Measurements from ENCODE around the gene LACRT.

DNA sequence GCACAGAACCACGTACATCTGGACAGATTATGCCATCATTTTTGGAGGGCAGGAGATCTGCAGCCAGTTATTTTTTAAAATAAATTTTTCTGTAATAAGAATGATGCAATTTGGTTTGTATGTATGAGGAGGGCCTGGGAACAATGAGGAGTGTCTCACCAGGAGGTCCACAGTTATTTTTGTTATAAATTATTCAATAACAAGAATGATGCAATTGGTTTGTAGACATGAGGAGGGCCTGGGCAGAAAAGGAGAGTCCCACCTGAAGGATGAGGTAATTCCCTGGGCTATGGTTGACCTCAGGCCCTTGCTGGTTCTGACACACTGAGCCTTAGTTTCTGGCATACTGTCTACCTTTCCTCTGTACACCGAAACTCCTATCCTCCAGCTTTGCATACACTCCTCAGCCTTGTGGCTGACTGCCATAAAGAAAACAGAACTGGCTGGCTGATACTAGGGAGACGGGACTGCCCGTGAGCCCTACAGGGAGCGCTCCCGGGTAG is 22.5 kb upstream of the LACRT start:
- TF ChIP-seq, protein P1, sequence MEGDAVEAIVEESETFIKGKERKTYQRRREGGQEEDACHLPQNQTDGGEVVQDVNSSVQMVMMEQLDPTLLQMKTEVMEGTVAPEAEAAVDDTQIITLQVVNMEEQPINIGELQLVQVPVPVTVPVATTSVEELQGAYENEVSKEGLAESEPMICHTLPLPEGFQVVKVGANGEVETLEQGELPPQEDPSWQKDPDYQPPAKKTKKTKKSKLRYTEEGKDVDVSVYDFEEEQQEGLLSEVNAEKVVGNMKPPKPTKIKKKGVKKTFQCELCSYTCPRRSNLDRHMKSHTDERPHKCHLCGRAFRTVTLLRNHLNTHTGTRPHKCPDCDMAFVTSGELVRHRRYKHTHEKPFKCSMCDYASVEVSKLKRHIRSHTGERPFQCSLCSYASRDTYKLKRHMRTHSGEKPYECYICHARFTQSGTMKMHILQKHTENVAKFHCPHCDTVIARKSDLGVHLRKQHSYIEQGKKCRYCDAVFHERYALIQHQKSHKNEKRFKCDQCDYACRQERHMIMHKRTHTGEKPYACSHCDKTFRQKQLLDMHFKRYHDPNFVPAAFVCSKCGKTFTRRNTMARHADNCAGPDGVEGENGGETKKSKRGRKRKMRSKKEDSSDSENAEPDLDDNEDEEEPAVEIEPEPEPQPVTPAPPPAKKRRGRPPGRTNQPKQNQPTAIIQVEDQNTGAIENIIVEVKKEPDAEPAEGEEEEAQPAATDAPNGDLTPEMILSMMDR (optimal IDR thresholded peaks at IDR 0.05 in 1 of 3, IDR thresholded peaks at IDR 0.05 in 1 of 3, conservative IDR thresholded peaks at IDR 0.05 in 1 of 3; ENCODE audit: extremely low read depth in 1 of 3, insufficient read depth in 2 of 3, low read length in 3 of 3), result no peak
- no peak for TF ChIP-seq EZH2 (IDR thresholded peaks at IDR 0.05; ENCODE audit: low read length)

Measured in keratinocyte (primary cell).